ENCODE results near the gene TNFSF10. TPM values are rescaled to one million over a fixed set of nuclear protein-coding genes. Genes with fewer than 3 reads are reported as not detected.

The TNFSF10 gene
- total and polyA plus RNA-seq, 9 of the 15 experiments (the other 6 are each of a cell fraction or from before 2014, with no cell fraction given), result 0.07 to 1.3 (median 0.27) TPM; not detected in 1

DNA sequence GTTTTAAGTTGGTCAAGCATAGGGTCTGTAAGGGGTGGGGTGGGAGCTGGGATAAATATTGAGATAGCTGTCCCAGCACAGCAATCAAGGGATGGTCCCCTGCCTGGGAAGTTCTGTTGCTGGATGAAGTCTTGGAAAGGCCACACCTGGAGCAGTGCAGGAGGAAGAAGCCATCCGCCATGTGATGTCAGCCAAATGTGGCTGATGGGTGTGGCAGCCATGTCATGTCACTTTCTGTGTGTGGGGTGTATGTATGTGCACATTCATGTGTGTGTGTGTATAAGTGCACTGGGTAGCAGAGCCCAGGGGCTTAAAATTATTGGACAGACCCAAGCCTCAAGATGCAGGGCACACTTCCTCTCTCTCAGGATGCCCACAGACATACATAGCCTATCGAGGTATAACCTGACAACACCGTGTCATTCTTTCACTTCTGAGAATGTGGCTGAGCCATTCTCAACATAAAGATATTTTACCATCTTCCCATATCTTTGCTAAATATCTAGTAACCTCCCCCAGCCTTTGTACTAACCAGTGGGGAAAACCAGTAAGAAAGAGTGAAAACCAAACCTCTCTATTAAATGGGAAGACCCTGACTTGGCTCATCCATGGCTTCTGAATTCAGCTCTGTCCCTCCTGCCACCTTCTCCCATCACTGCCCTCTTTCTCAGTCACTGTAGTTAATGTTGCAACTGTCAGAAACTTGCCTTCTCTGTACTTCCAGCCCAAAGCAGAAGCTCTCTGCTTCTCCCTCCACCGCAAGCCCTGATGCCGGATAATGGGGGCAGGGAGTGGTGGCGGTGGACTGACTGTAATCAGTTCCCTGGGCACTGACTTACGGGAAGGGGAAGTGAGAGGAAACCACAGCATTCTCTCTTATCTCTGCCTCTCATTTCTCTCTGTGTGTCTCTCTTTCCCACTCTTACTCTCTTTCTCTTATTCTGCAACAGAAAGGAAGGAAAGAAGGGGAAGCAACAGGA is 11.2 kb downstream of the TNFSF10 start (continued):
- TF ChIP-seq ZNF655 (CRISPR knock-in tag; IDR thresholded peaks at IDR 0.05) (no peak), SNIP1 (IDR thresholded peaks at IDR 0.05; ENCODE audit: low read depth) (no peak), CTCFL (IDR thresholded peaks at IDR 0.05; ENCODE audit: borderline replicate concordance, insufficient read depth, low read depth, low read length, poor library complexity, severe bottlenecking) (no peak), ZNF780A (CRISPR knock-in tag; IDR thresholded peaks at IDR 0.05) (no peak), JUND (IDR thresholded peaks at IDR 0.05; ENCODE audit: borderline replicate concordance, low read depth, low read length) (peak; percentile 17), JUND (tag; IDR thresholded peaks at IDR 0.05; ENCODE audit: borderline replicate concordance, low read depth, low read length) (peak; percentile 66; the same call in 1 of the 3 replicates), SMAD3 (CRISPR knock-in tag; conservative IDR thresholded peaks at IDR 0.05) (0 out of 2 replicates have a peak, but pooled peaks have one; percentile 12), FOXJ3 (CRISPR knock-in tag; IDR thresholded peaks at IDR 0.05) (no peak), CHD4 (IDR thresholded peaks at IDR 0.05; ENCODE audit: insufficient read depth, insufficient replicate concordance, low read depth, low read length, poor library complexity, severe bottlenecking) (no peak), ZSCAN32 (CRISPR knock-in tag; IDR thresholded peaks at IDR 0.05) (no peak), ZNF668 (CRISPR knock-in tag; IDR thresholded peaks at IDR 0.05) (no peak), CSDE1 (IDR thresholded peaks at IDR 0.05) (no peak), XRCC5 (IDR thresholded peaks at IDR 0.05; ENCODE audit: low read depth, low read length) (no peak), ZNF408 (CRISPR knock-in tag; IDR thresholded peaks at IDR 0.05; ENCODE audit: low read depth) (no peak), POLR2AphosphoS2 (IDR thresholded peaks at IDR 0.05; ENCODE audit: low read length) (no peak), CAMTA2 (CRISPR knock-in tag; conservative IDR thresholded peaks at IDR 0.05) (no peak), SMARCB1 (IDR thresholded peaks at IDR 0.05; ENCODE audit: insufficient read length, low read depth) (no peak), ZNF165 (CRISPR knock-in tag; IDR thresholded peaks at IDR 0.05; ENCODE audit: borderline replicate concordance) (no peak), TAF9B (IDR thresholded peaks at IDR 0.05; ENCODE audit: partially characterized antibody) (no peak), SLC30A9 (CRISPR knock-in tag; IDR thresholded peaks at IDR 0.05) (no peak), HIVEP1 (CRISPR knock-in tag; IDR thresholded peaks at IDR 0.05) (no peak), ARID3A (IDR thresholded peaks at IDR 0.05; ENCODE audit: borderline replicate concordance, low read depth, low read length) (no peak)

Data from K562 (cell line).